Measurements from ENCODE around the gene SLC26A2.

Gene SLC26A2

DNA sequence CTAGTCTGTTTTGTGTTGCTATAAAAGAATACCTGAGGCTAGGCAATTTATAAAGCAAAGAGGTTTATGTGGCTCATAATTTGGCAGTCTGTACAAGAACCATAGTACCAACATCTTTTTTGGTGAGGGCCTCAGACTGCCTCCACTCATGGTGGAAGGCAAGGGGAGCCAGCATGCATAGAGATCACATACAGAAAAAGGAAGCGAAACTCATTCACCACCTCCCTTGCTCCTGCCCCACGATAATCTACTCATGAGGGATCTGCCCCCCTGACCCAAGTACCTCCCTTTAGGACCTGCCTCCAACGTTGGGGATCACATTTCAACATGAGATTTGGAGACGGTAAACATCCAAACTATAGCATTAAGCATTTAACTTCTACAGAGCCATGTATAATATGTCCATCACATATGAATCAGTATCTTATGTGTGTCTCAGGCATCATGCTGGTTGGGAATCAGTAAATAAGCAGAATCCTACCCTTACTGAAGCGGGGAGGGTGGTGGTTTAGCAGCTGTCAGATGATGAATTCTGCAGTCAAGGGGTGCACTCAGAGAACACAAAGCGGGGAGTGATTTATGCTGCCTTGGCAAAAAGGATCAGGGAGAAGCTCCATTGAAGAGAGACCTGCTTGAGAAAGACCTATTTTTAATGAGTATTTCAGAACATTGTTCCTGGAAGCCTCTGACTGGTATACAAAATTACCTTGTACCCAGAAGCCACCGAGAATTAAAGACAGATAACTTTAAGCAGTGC, 74.8 kb downstream of the SLC26A2 start:
- no peak for DNase-seq (ENCODE audit: extremely low read depth, low read depth)
- TF ChIP-seq, protein P1, sequence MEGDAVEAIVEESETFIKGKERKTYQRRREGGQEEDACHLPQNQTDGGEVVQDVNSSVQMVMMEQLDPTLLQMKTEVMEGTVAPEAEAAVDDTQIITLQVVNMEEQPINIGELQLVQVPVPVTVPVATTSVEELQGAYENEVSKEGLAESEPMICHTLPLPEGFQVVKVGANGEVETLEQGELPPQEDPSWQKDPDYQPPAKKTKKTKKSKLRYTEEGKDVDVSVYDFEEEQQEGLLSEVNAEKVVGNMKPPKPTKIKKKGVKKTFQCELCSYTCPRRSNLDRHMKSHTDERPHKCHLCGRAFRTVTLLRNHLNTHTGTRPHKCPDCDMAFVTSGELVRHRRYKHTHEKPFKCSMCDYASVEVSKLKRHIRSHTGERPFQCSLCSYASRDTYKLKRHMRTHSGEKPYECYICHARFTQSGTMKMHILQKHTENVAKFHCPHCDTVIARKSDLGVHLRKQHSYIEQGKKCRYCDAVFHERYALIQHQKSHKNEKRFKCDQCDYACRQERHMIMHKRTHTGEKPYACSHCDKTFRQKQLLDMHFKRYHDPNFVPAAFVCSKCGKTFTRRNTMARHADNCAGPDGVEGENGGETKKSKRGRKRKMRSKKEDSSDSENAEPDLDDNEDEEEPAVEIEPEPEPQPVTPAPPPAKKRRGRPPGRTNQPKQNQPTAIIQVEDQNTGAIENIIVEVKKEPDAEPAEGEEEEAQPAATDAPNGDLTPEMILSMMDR (IDR thresholded peaks at IDR 0.05; ENCODE audit: low read depth, low read length) = no peak

DNA sequence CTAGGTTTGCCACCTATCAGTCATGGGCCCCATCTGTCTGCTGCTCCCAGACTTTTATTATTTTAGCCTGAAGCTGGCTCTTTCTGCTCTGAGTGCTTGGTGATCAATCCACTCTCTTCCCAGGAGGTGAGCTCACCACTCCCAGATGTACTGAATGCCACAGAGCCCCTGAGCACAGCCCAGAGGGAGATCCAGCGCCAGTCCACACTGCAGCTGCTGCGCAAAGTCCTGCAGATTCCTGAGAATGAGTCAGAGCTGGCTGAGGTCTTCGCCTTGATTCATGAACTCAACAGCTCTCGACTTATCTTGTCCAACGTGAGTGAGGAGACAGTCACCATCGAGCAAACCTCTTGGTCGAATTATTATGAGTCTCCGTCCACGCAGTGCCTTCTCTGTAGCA, 76.0 kb downstream of the SLC26A2 start:
- peak; percentile 64 for DNase-seq (ENCODE audit: extremely low read depth, low read depth)
- TF ChIP-seq, protein P1 (IDR thresholded peaks at IDR 0.05; ENCODE audit: low read depth, low read length) = no peak

Measured in AG09319 (cell line).